Raji (cell line): ENCODE measurements around the gene LRRC74A.

Experiments used
- POLR2A ChIP-seq: IDR thresholded peaks from 2 replicates; pipeline ENCODE4 v1.6.1; 2011; ENCODE audit warnings: low read depth, low read length, control low read depth; ENCODE audit not compliant: insufficient read depth

Gene LRRC74A

GRCh38 chr14:76916040-76916715, 90.0 kb downstream of the LRRC74A start:
- TF ChIP-seq POLR2A: no peak

GRCh38 chr14:76917158-76917596, 91.0 kb downstream of the LRRC74A start:
- TF ChIP-seq POLR2A: no peak

GRCh38 chr14:76917745-76918255, 91.6 kb downstream of the LRRC74A start:
- TF ChIP-seq POLR2A: no peak

GRCh38 chr14:76918256-76918781, 92.1 kb downstream of the LRRC74A start:
- no peak for TF ChIP-seq POLR2A

GRCh38 chr14:76918782-76919394, 92.7 kb downstream of the LRRC74A start:
- no peak for TF ChIP-seq POLR2A
